Left forelimb (tissue), 1 donor: ENCODE data around the gene NPBWR2.
"Not testable (repeated sequence)": the region's sequence is repeated elsewhere in the genome, so short reads cannot be mapped to it uniquely, and the experiment has no call there.

Experiments
- DNase-seq: peaks from one replicate; pipeline ENCODE4 v3.0.0-alpha.2; 2018; ENCODE audit warnings: low spot score

The NPBWR2 gene

GRCh38 chr20:64102647-64103354 is 4.6 kb downstream of the NPBWR2 start:
- no peak for DNase-seq

GRCh38 chr20:64101731-64102621 is 5.4 kb downstream of the NPBWR2 start:
- DNase-seq, result no peak

DNA sequence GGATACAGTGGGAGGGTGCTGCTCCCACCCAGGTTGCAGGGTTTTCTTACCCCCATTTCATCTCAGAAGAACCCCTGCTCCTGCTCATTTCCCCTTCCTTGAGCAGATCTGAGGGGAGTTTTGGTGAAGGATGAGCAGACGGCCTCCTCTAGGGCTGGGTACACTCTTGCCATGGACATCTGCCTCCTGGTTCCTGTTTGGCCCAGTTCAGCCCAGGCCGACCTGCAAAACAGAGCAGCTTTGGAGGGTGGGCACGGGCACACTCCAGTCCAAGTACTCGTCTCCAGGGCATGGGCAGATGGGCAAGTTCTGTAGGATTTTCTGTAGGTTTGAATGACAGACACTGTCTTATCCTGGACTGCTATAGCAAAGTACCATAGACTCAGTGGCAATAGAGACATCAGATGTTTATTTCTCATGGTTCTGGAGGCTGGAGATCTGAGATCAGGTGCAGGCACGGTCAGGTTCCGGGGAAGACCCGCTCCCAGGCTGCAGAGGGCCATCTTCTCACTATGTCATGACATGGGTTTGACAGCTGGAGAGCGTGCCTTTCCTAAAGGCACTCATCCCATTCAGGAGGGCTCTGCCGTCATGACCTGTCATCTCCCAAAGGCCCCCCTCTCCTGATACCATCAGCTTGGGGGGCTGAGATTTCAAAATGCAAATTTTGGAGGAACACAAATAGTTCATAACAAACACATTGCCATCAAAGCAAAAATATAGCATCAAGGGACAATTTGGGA is 6.2 kb downstream of the NPBWR2 start:
- no peak for DNase-seq

DNA sequence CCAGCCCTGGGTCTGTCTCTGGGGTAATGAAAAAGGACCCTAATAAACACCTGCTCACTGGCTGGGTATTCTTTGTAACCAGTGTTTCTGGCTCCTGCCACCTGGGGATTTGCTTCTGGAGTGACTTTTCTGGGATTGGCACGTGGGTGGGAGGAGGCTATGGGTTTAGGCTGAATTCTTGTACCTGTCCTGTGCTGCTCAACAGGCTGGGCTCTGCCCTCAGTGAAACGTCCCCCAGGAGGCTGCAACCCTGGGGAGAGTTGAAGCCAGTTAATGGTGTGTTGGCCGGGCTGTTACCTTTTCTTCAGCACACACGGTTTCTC is 6.8 kb downstream of the NPBWR2 start:
- no peak for DNase-seq

GRCh38 chr20:64099880-64100565 is 7.3 kb downstream of the NPBWR2 start:
- DNase-seq, result no peak

GRCh38 chr20:64099086-64099786 is 8.1 kb downstream of the NPBWR2 start:
- no peak for DNase-seq

DNA sequence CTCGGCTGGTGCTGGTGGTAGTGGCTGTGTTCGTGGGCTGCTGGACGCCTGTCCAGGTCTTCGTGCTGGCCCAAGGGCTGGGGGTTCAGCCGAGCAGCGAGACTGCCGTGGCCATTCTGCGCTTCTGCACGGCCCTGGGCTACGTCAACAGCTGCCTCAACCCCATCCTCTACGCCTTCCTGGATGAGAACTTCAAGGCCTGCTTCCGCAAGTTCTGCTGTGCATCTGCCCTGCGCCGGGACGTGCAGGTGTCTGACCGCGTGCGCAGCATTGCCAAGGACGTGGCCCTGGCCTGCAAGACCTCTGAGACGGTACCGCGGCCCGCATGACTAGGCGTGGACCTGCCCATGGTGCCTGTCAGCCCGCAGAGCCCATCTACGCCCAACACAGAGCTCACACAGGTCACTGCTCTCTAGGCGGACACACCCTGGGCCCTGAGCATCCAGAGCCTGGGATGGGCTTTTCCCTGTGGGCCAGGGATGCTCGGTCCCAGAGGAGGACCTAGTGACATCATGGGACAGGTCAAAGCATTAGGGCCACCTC is 8.8 kb downstream of the NPBWR2 start:
- no peak for DNase-seq

GRCh38 chr20:64096535-64096934 is 10.8 kb downstream of the NPBWR2 start:
- DNase-seq, result no peak

DNA sequence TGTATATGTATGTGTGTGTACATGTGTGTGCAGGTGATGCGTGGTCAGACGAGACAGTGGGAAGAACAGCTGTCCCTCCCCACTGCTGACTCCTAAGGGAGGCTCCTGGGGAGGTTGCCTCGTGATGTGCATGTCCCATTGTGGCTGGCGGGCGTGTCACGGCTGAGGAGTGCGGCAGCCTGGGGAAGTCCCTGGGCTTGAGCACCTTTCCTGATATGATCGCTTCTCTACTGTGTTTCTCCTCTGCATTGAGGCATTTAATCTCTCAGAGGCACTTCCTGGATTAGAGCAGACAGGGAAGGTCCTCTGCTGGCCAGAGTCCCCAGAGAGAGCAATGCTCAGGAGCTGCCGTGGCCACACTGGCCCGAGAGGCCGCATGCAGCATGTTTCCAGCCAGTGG is 11.4 kb downstream of the NPBWR2 start:
- no peak for DNase-seq

DNA sequence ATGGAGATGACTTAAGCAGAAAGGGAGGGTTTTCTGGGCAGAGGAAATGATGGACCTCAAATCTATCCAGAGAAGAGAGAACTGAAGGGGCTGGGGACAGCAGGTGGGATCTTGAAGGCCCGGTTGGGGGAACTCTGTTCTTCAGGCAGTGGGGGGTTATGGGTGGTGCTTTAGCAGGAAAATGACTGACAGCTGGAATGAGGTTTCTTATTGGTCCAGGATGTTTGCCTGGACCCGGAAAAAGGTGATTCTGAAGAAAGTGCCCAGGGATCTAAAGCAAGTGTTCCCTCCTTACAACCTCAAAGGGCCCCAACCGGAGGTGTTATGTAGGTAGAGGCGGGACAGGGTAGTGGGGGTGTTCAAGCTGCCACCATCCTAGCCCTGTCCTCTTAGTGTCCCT is 11.9 kb downstream of the NPBWR2 start:
- no peak for DNase-seq

- DNase-seq, result no peak
Observed at GRCh38 chr20:64093013-64093503, 14.3 kb downstream of the NPBWR2 start.

DNA sequence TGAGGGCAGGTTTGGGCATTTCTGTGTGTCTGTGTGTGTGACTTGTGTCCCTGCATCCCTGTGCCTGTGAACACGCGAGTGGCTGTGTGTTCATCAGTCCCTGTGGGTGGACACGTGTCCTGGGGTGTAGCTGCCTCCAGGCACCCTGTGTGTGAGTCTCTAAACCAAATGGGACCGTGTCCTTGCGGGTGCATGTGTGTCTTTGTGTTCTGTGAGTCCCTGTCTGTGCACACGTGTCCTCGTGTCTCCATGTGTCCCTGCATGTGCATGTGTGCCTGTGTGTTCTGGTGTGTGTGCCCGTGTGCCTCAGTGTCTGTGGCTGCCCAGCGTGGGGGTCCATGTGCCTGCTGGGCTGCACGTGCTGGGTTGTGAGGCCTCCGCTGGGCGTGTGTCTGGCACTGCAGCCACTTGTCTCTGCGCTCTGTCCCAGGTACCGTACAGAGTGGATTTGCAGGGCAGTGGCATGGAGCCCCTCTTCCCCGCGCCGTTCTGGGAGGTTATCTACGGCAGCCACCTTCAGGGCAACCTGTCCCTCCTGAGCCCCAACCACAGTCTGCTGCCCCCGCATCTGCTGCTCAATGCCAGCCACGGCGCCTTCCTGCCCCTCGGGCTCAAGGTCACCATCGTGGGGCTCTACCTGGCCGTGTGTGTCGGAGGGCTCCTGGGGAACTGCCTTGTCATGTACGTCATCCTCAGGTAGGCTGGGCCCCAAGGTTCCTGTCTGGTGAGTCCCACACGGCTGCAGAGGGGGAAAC is 14.9 kb downstream of the NPBWR2 start:
- DNase-seq, result no peak

DNA sequence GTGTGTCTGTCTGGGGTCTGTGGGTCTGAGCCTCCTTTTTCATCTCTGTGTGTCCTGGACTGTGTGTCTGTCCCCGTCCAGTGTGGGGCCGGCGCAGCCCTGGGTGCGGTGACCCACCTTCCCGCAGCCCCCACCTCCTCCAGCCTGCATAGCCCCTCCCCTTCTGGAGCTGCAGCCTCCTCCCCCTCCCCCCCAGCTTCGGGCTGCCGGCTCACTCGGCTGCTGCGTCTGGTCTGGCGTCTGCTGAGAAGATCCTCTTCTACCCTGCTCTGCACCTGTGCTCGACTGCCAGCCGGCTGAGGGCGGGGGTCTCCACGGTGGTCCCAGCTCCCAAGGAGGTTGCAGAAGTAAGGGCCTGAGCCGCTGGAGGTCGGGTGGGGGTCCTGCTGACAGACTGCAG is 15.6 kb downstream of the NPBWR2 start:
- DNase-seq, result no peak

DNA sequence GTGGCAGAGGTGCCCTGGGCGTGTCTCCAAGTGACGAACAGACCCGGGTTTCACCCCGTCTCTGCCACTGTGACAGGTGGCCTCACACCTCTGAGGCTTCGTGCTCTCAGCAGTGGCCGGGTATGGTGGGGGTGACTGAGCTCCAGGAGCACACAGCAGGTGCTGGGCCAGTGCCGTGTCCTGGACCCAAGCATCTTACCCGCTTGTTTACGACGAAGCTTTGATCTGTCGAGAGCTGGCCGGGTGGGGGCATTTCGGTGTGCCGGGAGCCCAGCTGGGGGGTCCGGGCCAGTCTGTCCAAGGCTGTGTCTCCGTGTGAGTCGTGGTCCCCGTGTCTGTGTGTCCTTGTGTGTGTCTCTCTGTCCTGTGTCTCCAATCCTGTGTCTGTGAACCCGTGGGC is 16.0 kb downstream of the NPBWR2 start:
- no peak for DNase-seq

DNA sequence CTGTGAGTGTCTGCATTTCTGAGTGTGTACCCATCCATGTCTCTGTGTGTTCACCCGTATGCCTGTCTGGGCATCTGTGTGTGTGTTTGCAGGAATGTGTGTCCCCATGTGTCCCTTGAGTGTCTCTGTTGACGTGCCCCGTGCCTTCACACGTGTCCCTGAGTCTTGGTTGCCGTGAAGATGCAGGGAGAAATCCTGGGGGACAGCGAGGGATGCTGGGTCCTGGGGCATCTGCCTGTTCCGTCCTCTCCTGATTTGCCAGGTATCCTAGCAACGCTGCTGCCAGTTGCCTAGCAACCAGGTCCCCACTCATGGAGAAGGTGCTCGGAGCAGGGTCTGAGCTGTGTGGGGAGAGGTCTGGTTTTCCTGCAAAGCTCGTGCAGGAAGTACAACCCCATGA is 17.2 kb downstream of the NPBWR2 start:
- DNase-seq, result no peak

DNA sequence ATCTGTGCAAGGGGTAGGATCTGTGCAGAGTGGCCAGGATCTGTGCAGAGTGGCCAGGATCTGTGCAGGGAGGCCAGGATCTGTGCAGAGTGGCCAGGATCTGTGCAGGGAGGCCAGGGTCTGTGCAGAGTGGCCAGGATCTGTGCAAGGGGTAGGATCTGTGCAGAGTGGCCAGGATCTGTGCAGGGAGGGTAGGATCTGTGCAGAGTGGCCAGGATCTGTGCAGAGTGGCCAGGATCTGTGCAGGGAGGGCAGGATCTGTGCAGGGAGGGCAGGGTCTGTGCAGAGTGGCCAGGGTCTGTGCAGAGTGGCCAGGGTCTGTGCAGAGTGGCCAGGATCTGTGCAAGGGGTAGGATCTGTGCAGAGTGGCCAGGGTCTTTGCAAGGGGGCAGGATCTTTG is 18.8 kb downstream of the NPBWR2 start:
- DNase-seq, result not testable (repeated sequence)

DNA sequence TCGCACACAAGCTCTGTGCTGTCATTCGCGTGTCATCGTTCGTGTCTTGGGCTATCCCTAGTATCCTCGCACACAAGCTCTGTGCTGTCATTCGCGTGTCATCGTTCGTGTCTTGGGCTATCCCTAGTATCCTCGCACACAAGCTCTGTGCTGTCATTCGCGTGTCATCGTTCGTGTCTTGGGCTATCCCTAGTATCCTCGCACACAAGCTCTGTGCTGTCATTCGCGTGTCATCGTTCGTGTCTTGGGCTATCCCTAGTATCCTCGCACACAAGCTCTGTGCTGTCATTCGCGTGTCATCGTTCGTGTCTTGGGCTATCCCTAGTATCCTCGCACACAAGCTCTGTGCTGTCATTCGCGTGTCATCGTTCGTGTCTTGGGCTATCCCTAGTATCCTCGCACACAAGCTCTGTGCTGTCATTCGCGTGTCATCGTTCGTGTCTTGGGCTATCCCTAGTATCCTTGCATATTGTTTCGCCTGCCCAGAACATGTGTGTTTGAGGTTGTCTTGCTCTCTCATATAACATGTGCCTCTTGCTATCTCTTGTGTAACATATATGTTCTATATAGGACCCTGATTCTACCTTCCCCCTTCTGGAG is 20.0 kb downstream of the NPBWR2 start:
- DNase-seq, result not testable (repeated sequence)

DNA sequence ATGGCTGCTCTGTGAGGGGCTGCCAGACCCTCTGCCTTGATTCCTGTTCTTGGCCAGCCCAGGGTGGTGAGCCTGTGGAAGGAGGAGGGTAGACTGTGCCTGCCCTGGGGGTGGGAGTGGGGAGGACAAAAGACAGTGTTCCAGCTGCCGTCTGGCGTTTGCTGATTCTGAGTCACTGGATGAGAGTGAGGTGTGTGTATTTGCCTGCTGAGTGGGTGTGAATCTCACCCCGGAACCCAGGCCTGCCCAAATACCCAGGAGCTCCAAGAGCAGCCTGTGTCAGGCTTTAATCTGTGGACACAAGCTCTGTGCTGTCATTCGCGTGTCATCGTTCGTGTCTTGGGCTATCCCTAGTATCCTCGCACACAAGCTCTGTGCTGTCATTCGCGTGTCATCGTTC is 20.6 kb downstream of the NPBWR2 start:
- DNase-seq, result no peak

- no peak for DNase-seq
Observed at GRCh38 chr20:64084685-64085152, 22.6 kb downstream of the NPBWR2 start.
